ENCODE results near the gene DIABLO.
"Not testable (repeated sequence)": the region's sequence is repeated elsewhere in the genome, so short reads cannot be mapped to it uniquely, and the experiment has no call there.

DIABLO gene
- long read RNA-seq, donor 1, transcript DIABLO-202 (6 exons, 1,336 nt): minor isoform, 7 of 56 reads
- long read RNA-seq, donor 1, transcript DIABLO-207 (6 exons, 1,471 nt): major isoform, 43 of 56 reads
- long read RNA-seq, donor 1, partial matches to known transcripts: 0 of 56 reads
- long read RNA-seq, donor 1, other reads (novel, unspliced or antisense): 0 of 56 reads
- long read RNA-seq, donor 2, transcript DIABLO-207 (6 exons, 1,471 nt): major isoform, 21 of 28 reads
- long read RNA-seq, donor 2, partial matches to known transcripts: 0 of 28 reads
- long read RNA-seq, donor 2, other reads (novel, unspliced or antisense): 0 of 28 reads
- long read RNA-seq, donor 3, transcript DIABLO-207 (6 exons, 1,471 nt): major isoform, 16 of 26 reads
- long read RNA-seq, donor 3, transcript DIABLO-202 (6 exons, 1,336 nt): minor isoform, 6 of 26 reads
- long read RNA-seq, donor 3, partial matches to known transcripts: 0 of 26 reads
- long read RNA-seq, donor 3, other reads (novel, unspliced or antisense): 0 of 26 reads
- long read RNA-seq, donor 4, transcript DIABLO-202 (6 exons, 1,336 nt): minor isoform, 5 of 36 reads
- long read RNA-seq, donor 4, transcript DIABLO-207 (6 exons, 1,471 nt): major isoform, 26 of 36 reads
- long read RNA-seq, donor 4, partial matches to known transcripts: 0 of 36 reads
- long read RNA-seq, donor 4, other reads (novel, unspliced or antisense): 0 of 36 reads
- long read RNA-seq, donor 5, transcript DIABLO-207 (6 exons, 1,471 nt): major isoform, 35 of 46 reads
- long read RNA-seq, donor 5, transcript DIABLO-203 (5 exons, 1,338 nt): minor isoform, 5 of 46 reads
- long read RNA-seq, donor 5, partial matches to known transcripts: 0 of 46 reads
- long read RNA-seq, donor 5, other reads (novel, unspliced or antisense): 0 of 46 reads
- long read RNA-seq, donor 6, transcript DIABLO-207 (6 exons, 1,471 nt): major isoform, 26 of 35 reads
- long read RNA-seq, donor 6, partial matches to known transcripts: 0 of 35 reads
- long read RNA-seq, donor 6, other reads (novel, unspliced or antisense): 0 of 35 reads
- long read RNA-seq, donor 7, transcript DIABLO-207 (6 exons, 1,471 nt): major isoform, 31 of 47 reads
- long read RNA-seq, donor 7, partial matches to known transcripts: 0 of 47 reads
- long read RNA-seq, donor 7, other reads (novel, unspliced or antisense): 0 of 47 reads
- long read RNA-seq, donor 8, transcript DIABLO-207 (6 exons, 1,471 nt): major isoform, 30 of 41 reads
- long read RNA-seq, donor 8, transcript DIABLO-202 (6 exons, 1,336 nt): minor isoform, 5 of 41 reads
- long read RNA-seq, donor 8, partial matches to known transcripts: 0 of 41 reads
- long read RNA-seq, donor 8, other reads (novel, unspliced or antisense): 0 of 41 reads

- peak; percentile 99 for DNase-seq
Measured at GRCh38 chr12:122225683-122226365, at the start of gene DIABLO. DIABLO (minus strand) TSS chr12:122226052; CDS start chr12:122226014, 38 bp downstream.

- no peak for DNase-seq
Measured at GRCh38 chr12:122275459-122275858, 49.6 kb upstream of the DIABLO start.

- peak; percentile 89 for DNase-seq
Measured at GRCh38 chr12:122266230-122266901, 40.5 kb upstream of the DIABLO start, which contains the start of gene VPS33A. VPS33A (minus strand) TSS chr12:122266494; CDS start chr12:122266408, 86 bp downstream.

- no peak for DNase-seq
Measured at GRCh38 chr12:122265886-122266229, 40.0 kb upstream of the DIABLO start.

GRCh38 chr12:122265476-122265875, 39.6 kb upstream of the DIABLO start:
- no peak for DNase-seq

GRCh38 chr12:122260735-122261134, 34.9 kb upstream of the DIABLO start:
- not testable (repeated sequence) for DNase-seq

- not testable (repeated sequence) for DNase-seq
Measured at GRCh38 chr12:122258939-122259338, 33.1 kb upstream of the DIABLO start.

- not testable (repeated sequence) for DNase-seq
Measured at GRCh38 chr12:122258462-122258861, 32.6 kb upstream of the DIABLO start.

- DNase-seq: no peak
Measured at GRCh38 chr12:122250536-122250935, 24.7 kb upstream of the DIABLO start.

GRCh38 chr12:122250047-122250446, 24.2 kb upstream of the DIABLO start:
- DNase-seq: no peak

GRCh38 chr12:122245553-122245952, 19.7 kb upstream of the DIABLO start:
- no peak for DNase-seq

GRCh38 chr12:122244565-122245371, 18.9 kb upstream of the DIABLO start:
- DNase-seq: no peak

- DNase-seq: no peak
Measured at GRCh38 chr12:122243965-122244364, 18.1 kb upstream of the DIABLO start.

- DNase-seq: no peak
Measured at GRCh38 chr12:122238861-122239260, 13.0 kb upstream of the DIABLO start.

- no peak for DNase-seq
Measured at GRCh38 chr12:122235741-122236140, 9.9 kb upstream of the DIABLO start.

GRCh38 chr12:122232691-122233090, 6.8 kb upstream of the DIABLO start:
- no peak for DNase-seq

- DNase-seq: no peak
Measured at GRCh38 chr12:122230798-122231197, 4.9 kb upstream of the DIABLO start.

- DNase-seq: no peak
Measured at GRCh38 chr12:122228092-122228491, 2.2 kb upstream of the DIABLO start.

- DNase-seq: no peak
Measured at GRCh38 chr12:122227341-122227740, 1.5 kb upstream of the DIABLO start.

Measured in right kidney (tissue), 9 donors.